ENCODE data around the gene FLNB.

FLNB gene

GRCh38 chr3:58112185-58112535 is 103.9 kb downstream of the FLNB start:
- DNase-seq = no peak

GRCh38 chr3:58115175-58115574 is 107.0 kb downstream of the FLNB start:
- no peak for DNase-seq

GRCh38 chr3:58116161-58116955 is 108.1 kb downstream of the FLNB start:
- DNase-seq = peak; percentile 21 to 65

DNA sequence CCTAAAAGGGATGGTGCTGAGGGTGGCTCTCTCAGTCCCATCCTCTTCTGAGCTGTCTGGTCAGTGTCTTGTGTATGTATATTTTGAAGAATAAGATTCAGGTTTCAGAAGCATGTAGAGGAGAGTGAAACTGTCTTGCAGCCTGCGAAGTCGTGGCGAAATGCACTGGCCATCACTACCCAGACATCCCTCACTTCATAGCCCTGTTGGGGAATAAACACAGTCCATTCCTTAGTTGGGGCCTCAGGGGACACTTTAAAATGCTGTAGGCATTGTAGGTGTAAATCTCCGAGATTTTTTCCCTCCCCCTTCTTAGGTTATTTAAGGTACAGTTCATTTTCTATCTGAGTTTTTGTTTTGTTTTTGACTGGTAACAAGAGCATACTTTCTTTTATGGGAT is 108.8 kb downstream of the FLNB start:
- no peak for DNase-seq

DNA sequence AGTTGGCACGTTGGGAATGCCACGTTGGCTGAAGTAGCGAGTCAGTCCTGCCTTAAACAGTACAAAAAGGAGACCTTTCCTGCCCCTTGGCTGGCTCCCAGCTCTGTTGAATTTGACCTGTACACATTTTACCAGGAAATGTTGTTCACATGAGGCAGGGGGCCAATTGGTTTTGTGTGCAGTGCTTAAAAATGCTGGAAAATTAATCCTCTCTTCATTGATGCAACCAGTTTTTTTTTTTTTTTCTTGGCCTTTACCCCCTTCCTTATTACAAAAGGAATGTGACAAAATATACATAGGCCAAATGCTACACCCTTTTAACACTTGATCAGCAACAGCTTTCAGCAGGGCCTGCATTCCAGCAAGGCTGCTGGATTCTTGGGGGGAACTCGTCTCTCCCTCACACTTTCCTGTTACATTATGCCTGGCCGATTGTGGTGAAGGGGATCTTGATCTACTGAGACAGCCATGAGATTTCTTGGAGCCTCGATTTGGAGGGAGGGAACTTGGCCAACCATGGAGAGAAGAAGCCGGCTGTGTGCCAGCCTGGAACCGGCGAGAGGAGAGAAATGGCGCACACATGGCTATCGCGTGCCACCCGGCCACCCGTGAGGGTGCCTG is 109.4 kb downstream of the FLNB start:
- no peak for DNase-seq

DNA sequence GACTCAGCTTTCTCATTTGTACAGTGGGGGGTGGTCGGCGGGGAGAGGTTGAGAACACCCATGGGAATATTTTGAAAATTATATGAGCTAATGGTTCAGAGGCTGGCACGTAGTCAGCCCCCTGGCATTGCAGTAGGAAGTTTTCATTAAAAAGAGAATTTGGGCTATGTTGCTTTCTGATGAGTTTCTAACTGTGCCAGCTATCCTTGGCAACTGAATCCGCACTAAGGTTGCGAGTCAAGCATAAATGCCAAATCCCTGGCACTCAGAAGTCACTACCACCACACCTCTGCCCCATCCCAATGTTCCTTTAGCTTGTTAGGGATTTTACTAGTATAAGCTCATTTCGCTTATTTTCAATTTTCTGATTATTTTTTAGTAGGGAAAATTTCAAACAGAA is 111.0 kb downstream of the FLNB start:
- DNase-seq = no peak

GRCh38 chr3:58120075-58120812 is 112.0 kb downstream of the FLNB start:
- DNase-seq = no peak

GRCh38 chr3:58121183-58121582 is 113.0 kb downstream of the FLNB start:
- DNase-seq = no peak

GRCh38 chr3:58122936-58123700 is 114.9 kb downstream of the FLNB start:
- no peak for DNase-seq

GRCh38 chr3:58124387-58124786 is 116.2 kb downstream of the FLNB start:
- DNase-seq = no peak

DNA sequence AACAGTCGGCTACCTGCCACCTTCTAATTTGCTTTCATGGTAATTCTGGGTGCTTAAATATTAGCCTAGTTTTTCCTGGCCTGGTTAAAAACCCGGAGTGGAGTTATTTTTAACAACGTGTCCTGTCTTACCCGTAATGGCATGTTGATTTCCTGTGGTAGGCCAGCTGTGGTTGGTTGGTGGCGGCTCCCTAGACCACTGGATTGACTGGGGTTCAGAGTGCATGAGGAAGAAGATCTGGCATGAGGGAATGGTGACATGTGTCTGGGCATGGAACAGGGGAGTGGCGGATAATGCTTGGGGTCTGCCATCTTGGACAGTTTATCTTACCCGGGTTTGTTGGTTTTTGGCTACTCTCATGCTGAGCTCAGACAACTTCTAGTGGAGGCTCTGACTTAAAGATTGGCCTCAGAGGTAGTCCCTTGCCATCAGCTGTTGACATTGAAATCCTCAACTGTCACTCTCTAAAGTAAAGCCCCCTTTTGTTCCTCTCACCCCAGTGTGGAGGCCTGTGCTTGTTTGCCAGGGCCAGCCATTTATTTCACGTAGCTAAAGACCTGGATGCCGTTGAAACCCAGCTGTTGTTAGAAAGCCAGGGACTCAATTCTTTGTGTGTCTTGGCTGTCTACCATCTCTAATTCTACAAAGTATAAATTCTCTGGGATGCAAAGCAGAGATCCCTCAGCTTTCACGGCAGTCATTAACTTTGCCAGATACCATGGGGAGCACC is 121.0 kb downstream of the FLNB start:
- DNase-seq = no peak

DNA sequence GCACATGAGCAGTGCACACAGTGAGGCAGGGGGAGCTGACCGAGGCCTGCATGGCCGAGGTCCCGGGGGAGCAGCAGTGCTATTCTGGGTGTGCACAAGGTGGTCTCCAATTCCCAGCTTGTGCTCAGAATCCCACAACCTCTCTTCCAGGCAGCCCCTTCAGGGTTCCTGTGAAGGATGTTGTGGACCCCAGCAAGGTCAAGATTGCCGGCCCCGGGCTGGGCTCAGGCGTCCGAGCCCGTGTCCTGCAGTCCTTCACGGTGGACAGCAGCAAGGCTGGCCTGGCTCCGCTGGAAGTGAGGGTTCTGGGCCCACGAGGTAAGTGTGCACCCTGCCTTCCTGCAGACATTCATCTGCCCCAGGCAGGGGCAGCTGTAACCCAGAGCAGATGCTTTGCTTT is 122.4 kb downstream of the FLNB start:
- no peak for DNase-seq

- DNase-seq = no peak
Observed at GRCh38 chr3:58131101-58131825, 123.0 kb downstream of the FLNB start.

DNA sequence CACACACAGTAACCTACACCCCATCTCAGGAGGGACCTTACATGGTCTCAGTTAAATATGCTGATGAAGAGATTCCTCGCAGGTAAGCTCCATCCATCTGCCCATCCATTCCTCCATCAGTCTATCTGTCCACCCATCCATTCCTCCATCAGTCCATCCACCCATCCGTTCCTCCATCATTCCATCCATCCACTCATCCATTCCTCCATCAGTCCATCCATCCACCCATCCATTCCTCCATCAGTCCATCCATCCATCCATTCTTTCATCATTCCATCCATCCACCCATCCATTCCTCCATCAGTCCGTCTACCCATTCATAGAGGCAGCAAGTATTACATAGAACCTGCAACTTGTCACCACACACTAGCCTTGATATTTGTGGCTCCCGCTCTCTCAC is 124.6 kb downstream of the FLNB start:
- DNase-seq = no peak

GRCh38 chr3:58134468-58134867 is 126.2 kb downstream of the FLNB start:
- no peak for DNase-seq

DNA sequence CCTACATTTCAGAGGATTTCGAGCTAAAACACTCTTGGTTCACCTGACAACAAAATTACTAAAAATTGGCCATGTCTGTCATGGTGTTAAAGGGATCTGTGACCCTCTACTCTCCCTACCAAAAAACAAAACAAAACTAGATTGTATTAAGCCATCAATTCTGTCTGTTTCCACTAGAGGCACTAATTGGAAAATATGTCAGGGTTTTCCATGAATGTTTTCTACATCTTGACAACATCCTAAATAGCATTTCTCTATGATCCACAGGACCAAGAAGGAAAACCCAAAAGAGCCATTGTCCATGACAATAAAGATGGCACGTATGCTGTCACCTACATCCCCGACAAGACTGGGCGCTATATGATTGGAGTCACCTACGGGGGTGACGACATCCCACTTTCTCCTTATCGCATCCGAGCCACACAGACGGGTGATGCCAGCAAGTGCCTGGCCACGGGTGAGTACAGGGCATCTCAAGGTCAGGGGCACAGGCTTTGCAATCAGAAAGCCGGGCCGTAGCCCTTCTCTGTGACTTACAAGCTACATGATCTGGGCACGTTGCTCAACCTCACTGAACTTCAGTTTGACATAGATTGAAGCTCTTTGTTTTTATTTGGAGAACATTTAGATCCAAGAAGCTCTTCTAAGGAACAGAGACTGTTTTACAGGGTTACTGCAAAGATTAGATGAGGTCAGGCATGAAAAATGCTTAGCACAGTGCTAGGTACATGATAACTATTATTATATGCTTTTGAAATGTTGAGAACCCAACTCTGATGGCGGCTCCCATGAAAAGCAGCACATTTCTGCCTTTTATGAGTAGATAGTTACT is 127.7 kb downstream of the FLNB start:
- no peak for DNase-seq

DNA sequence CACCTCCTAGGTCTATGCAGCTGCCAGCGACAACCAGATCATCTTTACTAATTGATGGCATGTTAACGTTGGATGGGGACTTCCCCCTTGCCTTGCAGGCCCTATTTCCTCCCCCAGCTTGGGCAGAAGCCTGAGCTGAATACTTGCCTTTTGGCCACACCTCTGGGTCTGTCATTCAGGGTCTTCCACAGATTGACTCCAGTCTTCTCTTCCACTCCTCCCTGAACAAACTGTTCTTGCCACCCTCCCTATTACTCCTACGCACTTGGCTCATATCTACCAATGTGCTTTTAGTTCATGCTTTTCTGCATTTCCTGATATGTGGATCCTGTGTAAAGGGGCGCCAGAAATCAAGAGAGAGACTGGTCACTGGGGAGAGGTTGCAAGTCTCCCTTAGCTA is 129.1 kb downstream of the FLNB start:
- DNase-seq = no peak

DNA sequence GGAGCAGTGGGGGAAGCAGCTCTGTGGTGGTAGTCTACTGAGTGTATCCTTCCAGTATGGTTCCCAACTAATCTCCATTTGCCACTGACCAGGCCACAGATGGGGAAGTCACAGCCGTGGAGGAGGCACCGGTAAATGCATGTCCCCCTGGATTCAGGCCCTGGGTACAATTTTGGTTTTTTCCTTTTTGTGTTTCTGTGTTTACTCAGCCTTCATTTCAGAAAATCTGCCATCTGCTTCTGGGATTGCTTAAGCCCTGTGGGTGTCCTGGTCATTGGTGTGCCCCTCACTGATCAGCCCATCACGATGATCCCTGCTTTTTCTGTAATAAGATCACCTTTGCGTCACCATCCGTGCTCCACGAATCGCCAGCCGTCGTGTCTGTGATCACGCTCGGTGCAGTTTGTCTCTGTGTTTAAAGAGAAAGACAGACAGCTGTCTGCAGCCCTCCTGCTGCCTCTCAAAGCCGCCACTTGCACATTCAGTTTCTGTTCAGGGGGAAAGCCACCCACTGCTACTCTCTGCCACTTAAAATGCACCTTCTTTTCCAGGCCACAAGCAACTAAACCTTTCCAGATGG is 133.6 kb downstream of the FLNB start:
- no peak for DNase-seq

DNA sequence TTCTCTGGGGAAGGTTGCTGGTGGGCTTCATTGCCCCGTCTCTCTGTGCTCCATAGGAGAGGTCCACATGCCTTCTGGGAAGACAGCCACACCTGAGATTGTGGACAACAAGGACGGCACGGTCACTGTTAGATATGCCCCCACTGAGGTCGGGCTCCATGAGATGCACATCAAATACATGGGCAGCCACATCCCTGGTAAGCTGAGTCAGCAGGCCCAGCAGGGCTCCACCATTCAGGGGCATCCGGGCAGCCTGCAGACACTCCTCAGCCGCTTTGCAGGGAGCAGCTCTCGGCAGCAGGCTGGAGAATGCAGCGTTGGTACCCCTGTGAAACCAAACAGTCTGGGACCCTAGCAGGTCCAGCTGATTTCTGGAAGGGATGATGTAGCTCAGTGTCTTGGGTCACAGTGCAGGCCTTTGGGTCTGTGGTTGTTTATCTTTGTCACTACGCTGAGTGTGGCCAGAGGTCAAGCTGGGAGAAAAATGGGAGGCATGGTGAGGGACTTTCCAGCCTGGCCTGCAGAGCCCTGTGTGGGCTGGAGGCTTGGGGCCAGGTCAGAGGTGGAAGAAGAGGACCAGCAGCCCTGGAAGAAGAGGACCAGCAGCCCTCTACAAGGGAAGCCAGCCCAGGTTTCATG is 135.3 kb downstream of the FLNB start:
- DNase-seq = no peak

Measured in activated CD4-positive, alpha-beta T cell treated with anti-CD3 and anti-CD28 coated beads for 4 hours (primary cell).